HG03039 (cell line): ENCODE measurements around the gene LOXHD1.

Source experiments
- ATAC-seq: cut with Tn5 transposase; IDR thresholded peaks from one replicate; pipeline ENCODE4 v1.9.1; 2021; ENCODE audit warnings: mild to moderate bottlenecking, moderate library complexity; ENCODE audit not compliant: unreplicated experiment

The LOXHD1 gene

DNA sequence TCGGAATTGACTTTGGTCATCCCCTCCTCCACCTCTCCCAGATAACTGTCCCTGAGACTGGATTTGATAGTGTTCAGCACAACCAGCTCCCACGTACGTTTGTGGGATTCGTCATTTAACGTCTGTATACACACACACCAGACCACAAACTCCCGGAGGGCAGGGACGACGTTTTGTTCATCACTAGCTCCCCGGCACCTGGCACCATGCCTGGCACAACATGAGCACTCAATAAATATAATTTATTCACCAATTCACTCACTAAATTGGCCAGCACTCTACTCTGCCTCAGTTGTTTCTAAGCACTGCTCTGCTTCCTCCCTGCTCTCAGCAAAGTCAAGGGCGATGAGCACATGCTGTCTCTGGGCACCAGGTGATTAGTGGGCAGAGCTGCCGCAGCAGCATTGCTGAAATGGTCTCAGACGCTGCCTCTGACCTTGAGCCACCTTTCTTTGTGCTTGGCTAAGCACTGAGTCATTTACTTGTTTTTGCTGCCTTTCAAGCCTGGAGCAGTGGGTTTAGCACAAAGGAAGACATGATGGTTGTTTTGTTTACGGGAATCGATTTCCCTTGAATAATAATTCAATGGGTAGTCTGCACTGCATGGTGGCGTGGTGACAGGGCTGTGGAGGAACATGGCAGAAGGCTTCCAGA is 19.3 kb upstream of the LOXHD1 start:
- ATAC-seq, result no peak

DNA sequence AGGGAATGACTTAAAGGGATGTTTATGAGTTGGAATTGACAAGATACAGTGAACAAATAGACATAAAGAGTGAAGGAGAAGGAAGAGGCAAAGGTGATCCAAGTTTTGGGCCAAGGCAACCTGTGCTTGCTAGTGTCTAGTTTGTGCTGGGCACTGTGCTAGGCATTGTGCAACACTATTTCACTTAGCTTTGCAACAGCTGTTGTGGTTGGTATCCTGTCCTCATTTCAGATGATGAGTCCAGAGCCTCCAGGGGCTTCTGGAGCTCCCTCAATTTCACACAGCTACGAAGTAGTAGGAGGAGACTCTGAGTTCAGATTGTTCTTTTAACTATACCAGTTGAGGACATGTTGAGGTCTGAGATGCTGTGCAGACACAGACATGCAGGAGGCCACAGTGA is 18.1 kb upstream of the LOXHD1 start:
- no peak for ATAC-seq

DNA sequence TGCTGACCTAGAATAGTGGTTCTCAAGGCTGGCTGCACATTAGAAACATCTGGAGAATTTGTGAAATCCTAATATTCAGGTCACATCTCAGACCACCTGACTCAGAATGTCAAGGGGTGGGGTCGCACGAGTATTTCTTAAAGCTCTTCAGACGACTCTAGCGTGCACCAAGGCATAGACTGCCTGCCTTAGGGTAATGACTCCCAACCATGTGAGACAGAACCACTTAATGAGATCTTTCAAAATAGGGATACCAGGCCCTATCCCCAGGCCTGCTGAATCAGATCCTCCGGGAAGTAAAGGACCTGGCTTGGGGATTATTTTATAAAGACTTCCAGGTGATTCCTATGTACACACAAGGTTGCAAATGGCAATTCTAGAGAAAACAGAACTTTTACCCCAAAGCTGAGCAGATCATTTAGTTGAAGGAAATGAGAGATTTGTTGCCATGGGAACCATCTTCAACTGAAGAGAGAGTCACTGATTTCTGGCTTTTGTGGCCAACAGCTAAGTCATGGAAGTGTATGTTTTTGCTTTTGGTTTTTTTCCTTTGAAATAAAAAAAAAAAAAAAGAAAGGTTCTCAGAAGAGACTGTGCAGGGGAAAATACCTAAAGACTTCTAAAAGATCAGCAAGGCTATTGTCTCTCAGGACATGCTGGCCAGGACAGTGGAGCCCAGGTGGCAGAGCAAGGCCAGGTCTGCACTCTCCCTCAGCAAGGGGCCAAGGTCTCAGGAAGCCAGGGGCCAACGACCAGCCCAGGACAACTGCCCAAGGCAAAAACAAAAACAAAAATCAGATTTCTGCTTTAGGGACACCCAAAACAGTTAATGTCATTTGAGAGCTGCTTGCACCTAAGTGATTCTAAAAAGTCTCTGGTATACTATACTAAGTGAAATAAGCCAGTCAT is 15.3 kb upstream of the LOXHD1 start:
- no peak for ATAC-seq

DNA sequence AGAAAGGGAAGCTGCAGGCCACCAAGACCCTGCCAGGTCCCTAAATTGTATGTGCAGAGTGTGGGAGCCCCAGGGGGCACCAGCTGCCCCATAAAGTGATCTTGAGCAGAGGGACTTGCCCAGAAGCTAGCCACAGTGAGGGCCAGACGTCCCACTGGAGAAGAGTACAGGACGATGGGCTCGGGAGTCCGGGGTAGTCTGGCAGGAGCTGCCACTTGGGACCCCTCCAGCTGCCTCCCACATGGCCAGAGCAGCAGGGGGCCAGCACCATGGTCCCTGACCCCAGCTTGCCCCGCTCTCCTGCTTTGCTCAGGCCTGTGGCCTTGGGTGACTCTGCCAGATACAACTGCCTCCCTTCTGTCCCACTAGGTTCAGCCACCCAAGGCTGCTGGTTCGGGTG is 11.7 kb upstream of the LOXHD1 start:
- no peak for ATAC-seq

DNA sequence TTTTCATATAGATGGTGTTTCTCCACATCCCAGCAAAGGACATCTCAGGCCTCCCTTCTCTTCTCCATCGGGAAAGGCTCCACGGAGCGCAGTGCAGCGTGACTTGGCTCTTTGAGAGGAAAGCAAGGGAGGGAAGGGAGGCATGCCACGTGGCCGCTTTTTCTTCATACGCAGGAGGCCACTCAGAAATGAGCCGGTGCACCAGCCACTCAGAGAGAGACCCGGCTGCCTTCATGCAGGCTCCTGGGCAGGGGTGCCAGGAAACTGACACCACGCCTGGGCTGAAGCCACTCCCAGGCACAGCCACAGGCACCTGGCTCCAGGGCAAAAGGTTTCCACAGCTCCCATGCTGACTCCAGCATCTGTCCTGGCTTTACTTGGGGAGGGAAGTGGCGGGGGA is 11.1 kb upstream of the LOXHD1 start:
- ATAC-seq, result no peak

DNA sequence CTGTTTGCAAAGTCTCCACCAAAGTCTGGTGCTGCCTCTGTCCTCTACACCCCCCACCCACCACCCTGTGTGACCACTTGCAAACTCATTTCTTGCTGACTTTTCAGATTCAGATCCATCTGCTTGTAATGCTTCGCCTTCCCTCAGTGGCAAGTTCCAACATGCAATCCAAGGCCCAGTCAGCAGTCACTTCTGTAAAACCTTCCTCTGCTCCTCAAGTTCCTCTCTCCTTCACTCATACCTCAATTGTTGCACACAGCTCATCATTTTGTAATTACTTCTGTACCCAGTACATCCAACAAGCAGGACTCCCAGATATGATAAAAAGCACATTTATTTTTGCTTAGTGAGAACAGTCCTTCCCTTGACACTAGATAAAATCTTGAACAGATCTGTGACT is 6.5 kb upstream of the LOXHD1 start:
- no peak for ATAC-seq

DNA sequence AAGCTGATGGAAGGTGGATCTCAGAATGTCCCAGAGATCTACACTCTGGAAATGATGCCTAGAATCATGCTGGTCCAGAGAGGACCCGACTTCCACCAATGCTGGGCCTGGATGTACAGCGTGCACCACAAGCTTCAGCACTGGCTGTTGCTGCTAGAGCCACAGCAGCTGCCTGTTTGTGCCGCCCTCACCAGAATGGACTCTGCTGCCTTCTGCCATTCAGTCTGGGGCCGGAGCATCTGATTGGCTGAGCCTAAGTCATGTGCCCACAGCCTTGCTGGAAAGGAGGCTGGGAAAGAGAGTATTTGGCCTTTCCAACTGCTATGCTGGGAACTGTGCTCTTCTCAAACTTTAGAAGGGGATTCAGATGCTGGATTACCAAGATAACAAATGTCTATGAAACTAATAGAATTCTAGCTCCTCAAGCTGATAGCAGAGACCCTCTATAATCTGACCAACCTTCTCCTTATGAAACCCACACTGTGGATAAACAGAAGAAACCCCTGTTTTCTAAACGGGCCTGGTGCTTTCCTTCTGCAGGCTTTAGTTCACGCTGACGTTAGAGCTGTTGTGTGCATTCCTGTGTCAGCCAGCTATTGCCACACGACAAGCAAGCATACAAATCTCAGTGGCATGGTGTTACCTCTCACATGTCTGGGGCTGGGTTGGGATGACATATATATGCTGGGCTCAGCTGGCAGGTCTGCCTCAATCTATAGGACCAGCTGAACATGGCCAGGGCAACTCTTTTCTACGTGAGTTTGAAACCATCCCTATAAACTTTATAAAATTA is 4.1 kb upstream of the LOXHD1 start:
- ATAC-seq, result no peak

DNA sequence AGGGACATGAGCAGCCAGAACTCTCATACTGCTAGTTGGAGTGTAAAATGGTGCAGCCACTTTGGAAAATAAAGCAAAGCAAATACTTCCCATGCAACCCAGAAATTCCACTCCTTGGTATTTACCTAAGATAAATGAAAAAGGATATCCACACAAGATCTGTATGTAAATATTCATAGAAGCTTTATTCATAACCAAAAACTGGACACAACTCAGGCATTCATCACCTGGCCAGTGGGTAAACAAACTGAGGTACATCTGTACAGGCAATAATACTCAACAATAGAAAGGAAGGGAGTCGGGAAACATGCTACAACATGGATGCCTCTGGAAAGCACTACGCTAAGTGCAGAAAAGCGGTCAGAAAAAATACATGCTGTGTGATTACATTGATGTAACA is 2.5 kb upstream of the LOXHD1 start:
- ATAC-seq, result no peak

DNA sequence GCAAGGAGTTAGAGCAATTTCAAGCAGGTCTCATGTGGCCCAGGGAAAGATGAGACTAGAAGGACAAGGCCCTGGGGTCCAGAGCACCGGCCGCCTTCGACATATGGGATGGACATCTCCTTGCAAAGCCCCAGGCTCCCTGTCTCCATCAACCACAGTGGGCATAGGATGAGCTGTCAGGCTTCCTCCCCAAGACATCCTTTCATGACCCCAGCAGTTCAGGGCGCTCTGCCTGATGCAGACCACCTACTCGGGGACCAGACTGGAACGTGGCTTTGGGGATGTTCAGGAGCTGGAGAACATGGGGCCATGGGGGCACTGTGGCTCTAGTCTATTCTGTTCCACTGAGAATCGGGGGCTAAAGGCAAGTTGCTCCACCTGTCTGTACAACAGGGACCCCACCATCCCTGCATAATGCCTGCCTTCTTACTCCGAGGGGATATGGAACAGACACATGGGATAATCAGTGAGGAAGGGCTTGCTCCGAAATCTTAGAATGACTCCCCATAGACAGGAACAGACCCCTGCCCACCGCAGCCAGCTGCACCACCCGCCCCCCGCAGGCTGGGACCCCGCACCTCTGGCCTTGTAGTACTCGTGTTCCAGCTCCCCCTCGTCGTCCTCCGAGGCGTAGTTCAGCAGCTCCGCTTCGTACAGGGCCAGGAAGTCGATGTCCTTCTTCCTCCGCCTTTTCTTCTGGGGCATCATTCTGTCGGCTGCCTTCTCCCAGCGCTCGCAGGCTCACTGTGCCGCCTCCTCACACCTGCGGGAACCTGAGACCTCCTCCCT is 500 bp downstream of the LOXHD1 start:
- ATAC-seq, result no peak

DNA sequence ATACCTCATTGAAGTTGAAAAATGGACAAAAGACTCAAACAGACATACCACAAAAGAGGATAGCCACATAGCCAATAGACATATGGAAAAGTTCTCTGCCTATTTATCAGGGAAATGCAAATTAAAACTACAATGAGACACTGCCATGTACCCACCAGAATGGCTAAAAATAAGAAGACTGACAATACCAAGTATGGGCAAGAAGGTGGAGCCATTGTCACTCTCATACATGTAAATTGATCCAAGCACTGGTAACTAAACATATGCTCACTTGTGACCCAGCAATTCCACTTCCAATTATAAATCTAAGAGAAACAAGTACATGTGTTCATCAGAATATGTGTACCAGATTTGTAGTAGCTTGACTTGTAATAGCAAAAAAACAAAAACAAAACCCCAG is 4.6 kb downstream of the LOXHD1 start:
- no peak for ATAC-seq

DNA sequence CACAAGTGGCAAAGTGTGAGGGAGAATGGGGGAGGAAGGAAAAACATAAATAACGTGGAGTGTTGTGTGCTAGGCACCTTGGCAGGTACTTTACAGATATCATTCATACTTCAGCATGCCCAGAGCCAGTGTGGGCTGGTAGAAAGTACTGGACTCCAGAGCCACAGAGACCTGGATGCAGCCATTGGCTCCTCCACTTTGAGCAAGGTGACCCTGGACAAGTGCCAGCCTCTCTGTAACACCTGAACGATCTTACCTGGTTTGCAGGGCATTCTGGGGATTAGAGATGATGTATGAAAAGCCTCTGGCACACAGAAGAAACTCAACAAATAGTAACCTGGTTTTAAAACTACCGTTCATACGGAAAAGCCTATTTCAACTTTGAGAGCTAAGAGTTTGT is 6.3 kb downstream of the LOXHD1 start:
- ATAC-seq, result no peak

DNA sequence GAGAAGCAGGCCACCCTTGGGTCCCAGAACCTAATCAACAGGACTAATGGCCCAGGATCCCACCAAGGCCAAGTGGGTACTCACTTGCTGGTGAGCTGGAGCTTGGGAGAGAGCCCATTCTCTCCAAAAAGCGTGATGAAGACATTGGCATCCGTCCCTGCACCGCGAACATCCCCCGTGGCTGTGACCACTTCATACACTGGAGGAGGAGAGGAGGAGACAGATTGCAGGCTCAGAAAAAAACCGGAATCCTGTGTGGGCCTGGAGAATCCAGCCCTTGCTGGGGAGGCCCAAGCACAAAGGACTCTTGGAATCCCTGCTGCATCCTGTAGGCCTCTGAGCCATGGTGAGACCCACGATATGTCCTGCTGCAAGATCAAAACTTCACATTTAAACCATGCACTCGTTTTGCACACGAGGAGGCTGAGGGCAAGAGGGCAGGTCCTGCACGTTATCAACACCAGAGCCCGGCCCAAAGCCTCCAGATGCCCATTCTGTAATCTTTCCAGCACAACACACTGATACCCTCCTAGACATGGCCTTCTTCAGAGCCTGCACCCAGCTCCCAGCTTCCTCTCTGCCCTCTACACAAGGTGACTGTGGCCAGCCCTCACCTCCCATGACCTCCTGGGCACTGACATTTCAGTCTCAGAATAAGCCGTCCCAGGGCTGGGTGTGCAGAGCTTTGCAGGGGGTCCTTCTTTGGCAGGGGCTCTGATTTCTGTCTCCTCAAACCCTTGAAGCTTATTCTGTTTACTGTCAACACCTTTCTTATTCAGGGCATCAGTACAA is 7.8 kb downstream of the LOXHD1 start:
- ATAC-seq, result no peak

DNA sequence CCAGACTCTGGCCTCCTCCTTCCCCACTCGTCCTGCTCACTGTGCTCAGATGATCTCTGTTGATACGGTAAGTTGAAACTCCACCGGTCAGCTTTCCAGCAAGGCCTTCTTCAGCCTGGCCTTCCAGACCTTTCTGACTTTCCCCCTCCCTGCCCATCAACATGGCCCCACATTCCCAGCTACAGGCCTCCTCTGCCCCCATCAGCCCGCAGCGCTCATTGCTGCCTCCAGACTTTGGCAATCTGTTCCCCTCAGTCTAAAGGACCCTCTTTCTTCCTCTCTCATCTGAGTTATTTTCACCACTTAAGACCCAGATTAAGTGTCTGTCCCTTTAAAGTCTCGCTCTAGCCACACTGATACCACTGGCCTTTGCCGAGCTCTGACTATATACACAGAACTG is 10.6 kb downstream of the LOXHD1 start:
- no peak for ATAC-seq

DNA sequence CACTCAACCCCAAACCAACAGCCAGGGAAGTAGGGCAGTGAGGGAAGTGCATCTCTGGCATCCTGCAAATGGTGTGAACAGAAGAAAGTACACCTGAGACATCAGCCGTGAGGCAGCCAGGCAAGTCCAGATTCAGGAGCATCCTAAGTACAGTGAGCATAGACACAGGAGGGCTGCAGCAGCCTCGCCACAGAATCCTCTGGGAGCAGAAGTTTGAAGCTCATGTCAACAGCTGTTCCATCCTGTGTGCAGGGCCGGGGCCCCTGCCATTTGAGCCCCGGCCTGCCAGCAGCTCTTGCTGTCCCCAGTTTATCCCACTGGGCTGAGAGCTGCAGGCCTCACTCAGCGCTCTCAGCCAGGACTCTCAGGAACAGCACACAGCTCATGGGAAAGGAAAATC is 14.5 kb downstream of the LOXHD1 start:
- no peak for ATAC-seq

DNA sequence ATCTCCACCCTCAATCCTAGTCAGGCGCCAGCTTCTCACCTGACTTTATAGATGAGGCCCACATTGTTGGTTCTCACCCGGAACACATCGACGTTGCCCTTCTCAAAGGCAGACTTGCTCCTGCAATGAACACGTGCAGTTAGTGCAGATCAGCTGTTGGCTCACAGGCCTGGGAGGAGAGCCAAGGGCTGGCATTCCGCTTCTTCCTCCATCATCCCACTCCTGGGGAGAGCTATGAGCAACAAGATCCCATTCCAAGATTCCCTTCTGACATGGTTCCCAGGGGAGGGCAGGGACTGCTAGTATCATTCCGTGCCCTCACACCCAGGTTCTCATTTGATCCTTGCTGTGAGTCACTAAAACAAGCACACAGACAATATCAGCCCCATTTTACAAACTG is 15.1 kb downstream of the LOXHD1 start:
- ATAC-seq, result no peak

DNA sequence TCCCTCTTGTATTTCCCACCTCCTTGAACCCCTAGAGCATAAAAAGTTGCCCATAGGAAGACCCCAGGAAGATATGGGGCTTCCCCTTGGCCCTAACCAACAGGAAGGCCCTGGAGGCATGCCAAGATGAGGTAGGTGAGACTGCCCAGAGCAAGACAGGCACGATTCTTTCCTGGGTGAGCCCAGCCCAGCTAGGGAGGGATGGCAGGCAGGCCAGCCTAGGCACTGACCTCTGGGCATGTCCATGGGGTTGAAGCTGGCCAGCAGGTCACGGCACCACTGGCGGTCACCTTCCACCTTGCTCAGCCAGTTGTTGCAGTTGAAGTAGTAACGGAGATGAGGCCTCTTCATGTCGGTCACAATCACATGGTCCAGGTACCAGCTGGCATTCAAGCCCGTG is 17.6 kb downstream of the LOXHD1 start:
- no peak for ATAC-seq

DNA sequence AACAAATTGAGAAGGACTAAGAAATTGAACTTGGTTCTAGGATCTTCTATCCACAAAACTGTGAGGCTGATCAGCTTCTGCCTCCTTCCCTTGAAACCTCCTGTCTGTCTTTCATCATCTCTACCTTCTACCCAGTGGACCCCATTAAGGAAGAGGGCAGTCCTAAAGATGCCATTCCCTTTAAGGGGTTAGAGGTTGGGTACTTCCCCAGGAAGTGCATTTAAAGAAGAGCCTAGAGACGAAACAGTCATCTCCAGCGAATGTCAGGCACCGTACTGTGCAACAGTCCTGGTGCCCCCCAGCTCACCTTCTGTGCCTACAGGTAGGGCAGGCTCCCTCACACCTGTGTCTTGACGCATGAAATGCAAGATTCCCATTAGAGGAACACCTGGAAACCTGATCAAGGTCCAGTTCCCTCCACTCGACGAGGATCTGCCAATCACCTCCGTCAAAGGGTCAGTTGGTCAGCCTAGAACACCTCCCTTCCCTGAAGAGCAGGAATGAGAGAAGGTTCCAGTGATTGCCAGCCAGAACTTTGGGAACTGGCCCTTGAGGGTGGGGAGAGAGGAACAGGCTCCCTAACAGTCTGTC is 20.9 kb downstream of the LOXHD1 start:
- no peak for ATAC-seq

DNA sequence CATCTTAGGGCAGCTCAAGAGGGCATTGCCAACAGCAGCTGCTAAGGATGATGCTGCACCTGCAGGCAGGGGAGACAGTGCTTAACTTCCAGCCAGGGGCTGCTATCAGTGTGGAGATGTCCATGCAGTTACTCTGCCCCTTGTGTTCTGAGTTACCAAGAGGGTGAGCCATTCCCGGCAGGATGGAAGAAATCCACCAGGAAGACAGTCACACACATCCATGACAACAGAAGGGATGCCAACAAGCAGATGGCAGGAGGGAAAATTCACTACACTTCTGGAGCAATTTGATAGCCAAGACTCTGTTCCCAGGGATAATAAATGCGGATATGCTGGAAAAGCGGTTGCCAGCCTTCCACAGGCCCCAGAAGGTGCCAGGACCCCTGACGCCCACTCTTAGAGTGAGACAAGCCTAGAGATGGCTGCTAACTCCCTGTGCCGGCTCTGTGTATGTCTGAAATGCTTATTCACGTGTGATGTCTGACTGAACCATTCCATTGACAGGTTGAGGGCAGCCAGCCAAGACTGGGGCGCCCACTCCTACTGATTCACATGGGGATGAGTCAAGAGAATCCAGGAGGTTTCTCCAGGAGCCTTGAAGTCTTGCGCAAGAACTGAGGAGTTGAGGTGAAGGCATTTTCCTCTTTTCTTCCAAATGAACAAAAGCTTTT is 24.5 kb downstream of the LOXHD1 start:
- ATAC-seq, result no peak

DNA sequence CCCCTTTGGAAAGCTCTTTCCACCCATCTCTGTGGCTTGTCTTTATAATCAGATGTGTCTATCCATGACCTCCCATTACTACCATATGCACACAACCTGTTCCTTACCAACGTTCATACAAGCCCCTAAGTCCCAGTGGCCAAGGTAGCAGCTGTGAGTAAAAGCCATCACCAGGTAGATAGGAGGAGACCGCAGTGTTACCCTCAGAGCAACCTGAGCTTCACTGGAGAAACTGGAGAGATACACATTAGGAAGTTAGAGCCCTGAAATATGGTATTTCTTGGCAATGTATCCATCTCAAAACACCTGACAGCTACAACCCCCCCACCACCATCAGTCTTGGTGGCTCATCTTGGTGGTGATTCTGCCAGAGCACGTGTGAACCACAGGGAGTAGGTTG is 26.0 kb downstream of the LOXHD1 start:
- ATAC-seq, result no peak
